Measurements from ENCODE around the gene GALP. TPM values are rescaled to one million over a fixed set of nuclear protein-coding genes. Genes with fewer than 3 reads are reported as not detected.

The GALP gene
- total RNA-seq, 1 experiment from 2014 or later: not detected

DNA sequence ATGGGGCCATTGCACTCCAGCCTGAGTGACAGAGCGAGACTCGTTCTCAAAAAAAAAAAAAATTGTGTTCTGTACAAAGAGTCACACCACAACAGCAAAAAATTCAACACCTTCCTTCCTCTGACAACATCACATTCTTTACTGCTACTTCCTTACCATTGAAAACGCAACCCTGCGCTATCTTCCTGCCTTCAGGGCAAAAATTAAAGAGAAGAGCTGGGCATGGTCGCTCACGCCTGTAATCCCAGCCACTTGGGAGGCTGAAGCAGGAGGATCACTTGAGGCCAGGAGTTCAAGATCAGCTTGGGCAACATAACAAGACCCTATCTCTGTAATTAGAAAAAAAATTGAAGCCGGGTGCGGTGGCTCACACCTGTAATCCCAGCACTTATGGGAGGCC lies 44.2 kb upstream of the GALP start:
- POLR2A ChIA-PET (ENCODE audit: unreplicated experiment): no interaction called here
- no peak for TF ChIP-seq EZH2 (IDR thresholded peaks at IDR 0.05; ENCODE audit: low read length, unreplicated experiment)
- TF ChIP-seq EZH2phosphoT487 (IDR thresholded peaks at IDR 0.05; ENCODE audit: borderline replicate concordance, low read length): no peak
- TF ChIP-seq, protein P1, sequence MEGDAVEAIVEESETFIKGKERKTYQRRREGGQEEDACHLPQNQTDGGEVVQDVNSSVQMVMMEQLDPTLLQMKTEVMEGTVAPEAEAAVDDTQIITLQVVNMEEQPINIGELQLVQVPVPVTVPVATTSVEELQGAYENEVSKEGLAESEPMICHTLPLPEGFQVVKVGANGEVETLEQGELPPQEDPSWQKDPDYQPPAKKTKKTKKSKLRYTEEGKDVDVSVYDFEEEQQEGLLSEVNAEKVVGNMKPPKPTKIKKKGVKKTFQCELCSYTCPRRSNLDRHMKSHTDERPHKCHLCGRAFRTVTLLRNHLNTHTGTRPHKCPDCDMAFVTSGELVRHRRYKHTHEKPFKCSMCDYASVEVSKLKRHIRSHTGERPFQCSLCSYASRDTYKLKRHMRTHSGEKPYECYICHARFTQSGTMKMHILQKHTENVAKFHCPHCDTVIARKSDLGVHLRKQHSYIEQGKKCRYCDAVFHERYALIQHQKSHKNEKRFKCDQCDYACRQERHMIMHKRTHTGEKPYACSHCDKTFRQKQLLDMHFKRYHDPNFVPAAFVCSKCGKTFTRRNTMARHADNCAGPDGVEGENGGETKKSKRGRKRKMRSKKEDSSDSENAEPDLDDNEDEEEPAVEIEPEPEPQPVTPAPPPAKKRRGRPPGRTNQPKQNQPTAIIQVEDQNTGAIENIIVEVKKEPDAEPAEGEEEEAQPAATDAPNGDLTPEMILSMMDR (conservative IDR thresholded peaks at IDR 0.05; ENCODE audit: low read depth, low read length): no peak

DNA sequence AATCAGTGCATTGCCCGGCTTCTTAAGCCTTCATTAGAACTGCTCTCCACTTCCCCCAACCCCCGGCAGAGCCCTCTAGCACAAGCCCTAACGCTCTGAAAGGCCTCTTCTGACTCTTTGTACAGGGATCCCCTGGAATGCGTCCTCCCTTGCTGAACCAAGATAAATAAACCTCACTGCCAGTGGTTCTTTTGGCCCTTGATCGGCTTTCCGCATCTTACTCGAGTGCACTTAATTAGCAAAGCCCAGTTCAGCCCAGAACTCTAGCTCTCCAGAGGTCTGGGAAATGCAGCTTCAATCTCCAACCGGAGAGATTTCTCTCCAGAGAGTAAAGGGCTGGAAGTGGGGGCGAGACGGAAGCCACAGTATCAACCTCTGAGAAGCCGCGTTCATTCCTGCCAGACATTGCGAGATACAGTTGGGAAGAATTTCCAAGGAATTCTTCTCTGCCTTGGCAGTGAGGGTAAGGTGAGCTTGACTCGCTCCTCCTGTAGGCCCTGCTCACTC lies 43.4 kb upstream of the GALP start:
- H3K9ac ChIP-seq (ENCODE audit: low read length): no peak overlapping the region

More for the DNA sequence above, 44.2 kb upstream of the GALP start:
- H3K27me3 ChIP-seq (ENCODE audit: low read length): no peaks in the 10 kb centered on the region
- DNase-seq (no peak), ATAC-seq (no peak)
- no peak overlapping the region for H3K9ac ChIP-seq (ENCODE audit: low read length)
- no peak overlapping the region for H3K4me2 ChIP-seq (ENCODE audit: low read length)
- H3K27ac ChIP-seq (ENCODE audit: low read length): no peak overlapping the region
- peaks cover 3% of the 10 kb centered on the region; the same call in 1 of the 2 replicates for H3K4me1 ChIP-seq (ENCODE audit: insufficient read depth, low read length)
- no peaks in the 10 kb centered on the region for H3K9me2 ChIP-seq (replicated peaks; ENCODE audit: low read length)
- H3K36me3 ChIP-seq (ENCODE audit: low read depth, low read length): no peaks in the 10 kb centered on the region
- H3F3A ChIP-seq (ENCODE audit: low read length, unreplicated experiment): no peaks in the 10 kb centered on the region
- CTCF ChIA-PET: no interaction called here
- intact Hi-C loops (cut with micrococcal nuclease): no loop called here
- H3K79me2 ChIP-seq (ENCODE audit: low read length): no peaks in the 10 kb centered on the region
- no peak overlapping the region for H2AFZ ChIP-seq (ENCODE audit: low read length)
- no TSS peak for BruUV-seq (replicated peaks)
- H4K20me1 ChIP-seq (ENCODE audit: low read length): no peaks in the 10 kb centered on the region
- H3K4me3 ChIP-seq (ENCODE audit: low read length): no peak overlapping the region
- H3K9me3 ChIP-seq (ENCODE audit: low read length): no peaks in the 10 kb centered on the region

More for the DNA sequence above, 43.4 kb upstream of the GALP start:
- no peak for DNase-seq
- H4K20me1 ChIP-seq (ENCODE audit: low read length): no peaks in the 10 kb centered on the region
- ChIA-PET CTCF (no interaction called here), POLR2A (ENCODE audit: unreplicated experiment) (no interaction called here)
- TF ChIP-seq EZH2phosphoT487 (IDR thresholded peaks at IDR 0.05; ENCODE audit: borderline replicate concordance, low read length) (no peak), EZH2 (IDR thresholded peaks at IDR 0.05; ENCODE audit: low read length, unreplicated experiment) (no peak)
- TF ChIP-seq, protein P1 (conservative IDR thresholded peaks at IDR 0.05; ENCODE audit: low read depth, low read length): no peak
- intact Hi-C loops (cut with micrococcal nuclease): no loop called here
- no peak overlapping the region for H3K27ac ChIP-seq (ENCODE audit: low read length)
- BruUV-seq (replicated peaks): no TSS peak
- no peaks in the 10 kb centered on the region for H3K9me2 ChIP-seq (replicated peaks; ENCODE audit: low read length)
- H3K79me2 ChIP-seq (ENCODE audit: low read length): no peaks in the 10 kb centered on the region
- H3K36me3 ChIP-seq (ENCODE audit: low read depth, low read length): no peaks in the 10 kb centered on the region
- H2AFZ ChIP-seq (ENCODE audit: low read length): no peak overlapping the region
- no peaks in the 10 kb centered on the region for H3K9me3 ChIP-seq (ENCODE audit: low read length)
- no peak overlapping the region for H3K4me3 ChIP-seq (ENCODE audit: low read length)
- H3K4me2 ChIP-seq (ENCODE audit: low read length): no peak overlapping the region
- no peak for ATAC-seq
- H3K4me1 ChIP-seq (ENCODE audit: insufficient read depth, low read length): peaks cover 3% of the 10 kb centered on the region; the same call in 1 of the 2 replicates
- no peaks in the 10 kb centered on the region for H3K27me3 ChIP-seq (ENCODE audit: low read length)
- no peaks in the 10 kb centered on the region for H3F3A ChIP-seq (ENCODE audit: low read length, unreplicated experiment)
